ENCODE data around the gene ABI1.

DNA sequence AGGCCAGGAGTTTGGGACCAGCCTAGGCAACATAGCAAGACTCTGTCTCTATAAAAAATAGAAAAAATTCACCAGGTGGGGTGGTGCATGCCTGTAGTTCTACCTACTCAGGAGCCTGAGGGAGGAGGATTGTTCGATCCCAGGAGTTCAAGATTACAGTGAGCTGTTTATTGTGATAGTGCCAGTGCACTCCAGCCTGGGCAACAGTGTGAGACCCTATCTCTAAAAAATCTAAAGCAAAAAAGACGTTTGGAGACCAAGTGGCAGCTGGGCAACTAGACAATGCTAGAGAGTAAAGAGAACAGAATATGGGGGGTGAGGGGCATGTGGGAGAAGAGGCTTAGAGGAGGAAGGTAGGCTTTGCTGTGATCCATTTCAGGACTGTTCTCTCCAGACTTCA, 161.8 kb downstream of the ABI1 start:
- TF ChIP-seq, protein P1, sequence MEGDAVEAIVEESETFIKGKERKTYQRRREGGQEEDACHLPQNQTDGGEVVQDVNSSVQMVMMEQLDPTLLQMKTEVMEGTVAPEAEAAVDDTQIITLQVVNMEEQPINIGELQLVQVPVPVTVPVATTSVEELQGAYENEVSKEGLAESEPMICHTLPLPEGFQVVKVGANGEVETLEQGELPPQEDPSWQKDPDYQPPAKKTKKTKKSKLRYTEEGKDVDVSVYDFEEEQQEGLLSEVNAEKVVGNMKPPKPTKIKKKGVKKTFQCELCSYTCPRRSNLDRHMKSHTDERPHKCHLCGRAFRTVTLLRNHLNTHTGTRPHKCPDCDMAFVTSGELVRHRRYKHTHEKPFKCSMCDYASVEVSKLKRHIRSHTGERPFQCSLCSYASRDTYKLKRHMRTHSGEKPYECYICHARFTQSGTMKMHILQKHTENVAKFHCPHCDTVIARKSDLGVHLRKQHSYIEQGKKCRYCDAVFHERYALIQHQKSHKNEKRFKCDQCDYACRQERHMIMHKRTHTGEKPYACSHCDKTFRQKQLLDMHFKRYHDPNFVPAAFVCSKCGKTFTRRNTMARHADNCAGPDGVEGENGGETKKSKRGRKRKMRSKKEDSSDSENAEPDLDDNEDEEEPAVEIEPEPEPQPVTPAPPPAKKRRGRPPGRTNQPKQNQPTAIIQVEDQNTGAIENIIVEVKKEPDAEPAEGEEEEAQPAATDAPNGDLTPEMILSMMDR (IDR thresholded peaks at IDR 0.05; ENCODE audit: low read depth, low read length, missing input control): no peak
- TF ChIP-seq RAD21 (IDR thresholded peaks at IDR 0.05) (no peak), GABPA (IDR thresholded peaks at IDR 0.05 in 1 of 2, conservative IDR thresholded peaks at IDR 0.05 in 1 of 2) (no peak)

Data from liver (tissue), 3 donors.